Lower lobe of right lung (tissue), 2 donors: Measurements from ENCODE around the gene HIPK1. TPM values are rescaled to one million over a fixed set of nuclear protein-coding genes. Genes with fewer than 3 reads are reported as not detected.
"Not testable (repeated sequence)": the region's sequence is repeated elsewhere in the genome, so short reads cannot be mapped to it uniquely, and the experiment has no call there.

ENCODE experiments used
- ATAC-seq, 2 donors: fragments of 200-7000 bp; cut with Tn5 transposase; one replicate each; pipeline ENCODE4 v1.9.1; 2020 to 2022; ENCODE audit warnings: mild to moderate bottlenecking in 2 of 2, moderate library complexity in 2 of 2
- DNase-seq: peaks from one replicate; pipeline ENCODE4 v3.0.0-alpha.2; 2020
- H3K27ac ChIP-seq: fragments of 200-600 bp; one replicate; pipeline ENCODE4 v1.8.0; 2022
- H3K27me3 ChIP-seq: fragments of 200-600 bp; one replicate; pipeline ENCODE4 v1.8.0; 2022; ENCODE audit warnings: low read depth
- H3K36me3 ChIP-seq: fragments of 200-600 bp; one replicate; pipeline ENCODE4 v1.8.0; 2022; ENCODE audit warnings: mild to moderate bottlenecking
- H3K4me1 ChIP-seq: fragments of 200-600 bp; one replicate; pipeline ENCODE4 v1.8.0; 2022
- H3K4me3 ChIP-seq: fragments of 200-600 bp; one replicate; pipeline ENCODE4 v1.8.0; 2022; ENCODE audit warnings: mild to moderate bottlenecking
- H3K9me3 ChIP-seq: fragments of 200-600 bp; one replicate; pipeline ENCODE4 v1.8.0; 2022
- intact Hi-C: fragments of 100-400 bp; cut with DNase I; formaldehyde crosslinking; loops from one replicate; pipeline ENCODE4 v1.11.0; 2022
- total RNA-seq: library from RNA; stranded (reverse); fragmentation: NEBNext Ultra II Directional; extraction: Animal tissue kit (Norgen Biotek cat#: 25700); gene quantifications from one replicate; pipeline ENCODE4 v1.2.1, GENCODE V29; 2021
- TF ChIP-seq, protein P1 (sequence below): fragments of 200-600 bp; IDR thresholded peaks from one replicate; pipeline ENCODE4 v1.8.0; 2022; ENCODE audit warnings: antibody characterized with exemption, mild to moderate bottlenecking
- donor health status: DM: no; HTN: yes; CAD: no; lungs with severe emphysema.

HIPK1 gene
- total RNA-seq, 1 donor from 2014 or later, result 95.0 TPM

DNA sequence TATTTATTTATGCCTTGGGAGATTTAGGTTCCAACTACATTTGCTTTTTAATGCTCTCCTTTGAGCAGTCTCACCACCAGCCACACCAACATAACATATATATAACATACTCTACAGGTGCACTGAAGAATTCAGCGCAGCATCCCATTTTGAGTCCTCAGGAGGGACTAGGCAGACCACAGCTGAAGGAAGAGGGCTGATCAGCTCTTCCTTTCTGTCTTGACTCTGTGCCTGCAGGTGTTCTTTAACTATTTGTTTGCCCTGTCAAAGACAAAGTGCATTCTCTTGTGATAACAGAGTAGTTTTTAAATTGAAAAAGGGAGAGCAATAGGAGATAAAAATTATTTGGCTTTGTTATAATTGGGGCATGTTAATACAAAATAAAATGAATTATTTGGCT, 17.0 kb downstream of the HIPK1 start:
- H3K9me3 ChIP-seq, result no peaks in the 10 kb centered on the region
- peaks cover 13% of the 10 kb centered on the region for H3K36me3 ChIP-seq
- DNase-seq (no peak), ATAC-seq (no peak)
- intact Hi-C loops, result no loop called here
- TF ChIP-seq, protein P1, sequence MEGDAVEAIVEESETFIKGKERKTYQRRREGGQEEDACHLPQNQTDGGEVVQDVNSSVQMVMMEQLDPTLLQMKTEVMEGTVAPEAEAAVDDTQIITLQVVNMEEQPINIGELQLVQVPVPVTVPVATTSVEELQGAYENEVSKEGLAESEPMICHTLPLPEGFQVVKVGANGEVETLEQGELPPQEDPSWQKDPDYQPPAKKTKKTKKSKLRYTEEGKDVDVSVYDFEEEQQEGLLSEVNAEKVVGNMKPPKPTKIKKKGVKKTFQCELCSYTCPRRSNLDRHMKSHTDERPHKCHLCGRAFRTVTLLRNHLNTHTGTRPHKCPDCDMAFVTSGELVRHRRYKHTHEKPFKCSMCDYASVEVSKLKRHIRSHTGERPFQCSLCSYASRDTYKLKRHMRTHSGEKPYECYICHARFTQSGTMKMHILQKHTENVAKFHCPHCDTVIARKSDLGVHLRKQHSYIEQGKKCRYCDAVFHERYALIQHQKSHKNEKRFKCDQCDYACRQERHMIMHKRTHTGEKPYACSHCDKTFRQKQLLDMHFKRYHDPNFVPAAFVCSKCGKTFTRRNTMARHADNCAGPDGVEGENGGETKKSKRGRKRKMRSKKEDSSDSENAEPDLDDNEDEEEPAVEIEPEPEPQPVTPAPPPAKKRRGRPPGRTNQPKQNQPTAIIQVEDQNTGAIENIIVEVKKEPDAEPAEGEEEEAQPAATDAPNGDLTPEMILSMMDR, result no peak
- H3K27me3 ChIP-seq, result no peaks in the 10 kb centered on the region
- no peak overlapping the region for H3K27ac ChIP-seq
- H3K4me1 ChIP-seq, result peaks cover 58% of the 10 kb centered on the region
- H3K4me3 ChIP-seq, result no peak overlapping the region

DNA sequence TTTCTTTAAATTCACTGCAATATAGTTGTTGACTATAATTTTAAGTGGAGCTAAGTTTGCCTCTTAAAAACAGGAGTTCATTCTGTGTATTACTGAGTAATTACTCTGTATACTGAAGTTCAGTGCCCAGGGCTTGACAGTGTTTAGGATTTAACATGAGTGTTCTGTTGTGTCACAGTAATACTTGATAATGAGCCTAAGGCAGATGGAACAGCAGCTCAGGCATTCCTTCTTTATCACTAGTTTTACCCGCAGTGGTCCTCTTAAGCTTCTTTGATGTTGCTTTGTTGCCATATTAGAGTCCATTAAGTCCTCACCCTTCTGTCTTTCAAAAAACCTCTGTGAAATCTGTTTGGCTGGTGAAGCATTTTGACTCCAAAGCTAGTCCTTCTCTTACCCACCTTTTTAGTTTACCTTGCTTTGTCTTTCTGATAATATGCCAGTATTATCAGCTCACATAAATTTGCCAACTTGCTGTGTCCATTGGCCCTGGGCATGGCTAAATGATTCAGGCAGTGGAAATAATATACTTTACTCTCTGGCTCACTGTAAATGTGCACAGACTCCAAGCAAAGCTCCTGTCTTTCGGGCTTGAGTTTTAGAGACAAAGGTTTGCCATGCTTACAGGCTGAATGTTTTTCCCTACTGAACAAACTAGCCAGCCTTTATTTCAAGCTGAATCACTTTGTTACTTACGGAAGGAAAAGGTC, 17.7 kb downstream of the HIPK1 start:
- DNase-seq (no peak), ATAC-seq (peak in 1 of 2 donors; percentile 27)
- peaks cover 58% of the 10 kb centered on the region for H3K4me1 ChIP-seq
- peak overlapping the region; percentile 48 for H3K27ac ChIP-seq
- no peaks in the 10 kb centered on the region for H3K9me3 ChIP-seq
- H3K4me3 ChIP-seq, result no peak overlapping the region
- peaks cover 5% of the 10 kb centered on the region for H3K36me3 ChIP-seq
- TF ChIP-seq, protein P1, result no peak
- H3K27me3 ChIP-seq, result no peaks in the 10 kb centered on the region
- intact Hi-C loops, result no loop called here

DNA sequence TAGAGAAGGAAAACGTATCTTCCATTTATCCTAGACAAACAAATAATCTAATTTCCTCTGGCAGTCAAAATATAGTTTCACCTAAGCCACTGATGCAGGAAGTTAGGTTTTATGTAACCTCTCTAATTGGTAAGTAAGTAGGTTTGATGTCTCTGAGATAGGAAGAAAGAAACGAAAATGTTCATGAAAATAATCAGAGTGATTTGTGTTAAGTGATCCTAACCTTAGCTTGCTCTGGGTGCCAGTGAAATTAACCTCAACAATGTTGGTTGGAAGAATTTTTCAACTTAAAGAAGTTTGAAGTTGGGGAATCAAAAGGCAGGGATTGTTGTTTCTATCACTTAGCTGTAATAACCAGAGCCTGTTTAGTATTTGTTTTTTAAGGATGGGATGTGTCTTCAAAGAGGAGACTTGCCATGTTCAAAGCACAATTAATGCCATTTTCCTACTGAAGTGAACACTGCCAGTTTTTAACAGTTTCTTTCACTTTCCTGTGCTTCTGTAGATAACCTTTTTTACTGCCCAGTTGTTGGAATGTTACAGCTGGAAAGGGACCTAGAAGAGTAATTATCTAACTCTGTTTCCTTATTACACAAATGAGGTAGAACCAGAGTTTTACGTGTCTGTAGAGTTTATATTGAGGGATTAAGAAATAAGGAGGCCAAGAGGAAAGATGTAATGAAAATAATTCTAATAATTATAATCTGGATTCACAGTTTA, 18.4 kb downstream of the HIPK1 start:
- H3K27ac ChIP-seq, result peak overlapping the region; percentile 48
- no peaks in the 10 kb centered on the region for H3K9me3 ChIP-seq
- ATAC-seq (peak in 1 of 2 donors; percentile 23), DNase-seq (no peak)
- no peak overlapping the region for H3K4me3 ChIP-seq
- intact Hi-C loops, result no loop called here
- H3K27me3 ChIP-seq, result no peaks in the 10 kb centered on the region
- no peaks in the 10 kb centered on the region for H3K36me3 ChIP-seq
- TF ChIP-seq, protein P1, result no peak
- H3K4me1 ChIP-seq, result peaks cover 53% of the 10 kb centered on the region

DNA sequence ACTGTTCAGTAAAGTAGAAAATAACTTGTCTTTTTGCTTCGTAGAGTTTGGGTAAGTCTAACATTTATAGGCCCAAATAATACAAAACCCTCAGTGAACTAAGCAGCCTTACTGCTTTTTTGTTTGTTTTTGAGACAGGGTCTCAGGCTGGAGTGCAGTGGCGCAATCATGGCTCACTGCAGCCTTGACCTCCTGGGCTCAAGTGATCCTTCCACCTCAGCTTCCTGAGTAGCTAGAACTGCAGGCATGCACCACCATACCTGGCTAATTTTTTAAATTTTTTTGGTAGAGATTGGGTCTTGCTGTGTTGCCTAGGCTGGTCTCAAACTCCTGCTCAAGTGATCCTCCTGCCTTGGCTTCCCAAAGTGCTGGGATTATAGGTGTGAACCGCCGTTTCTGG, 19.0 kb downstream of the HIPK1 start:
- Histone ChIP-seq H3K4me1 (peaks cover 50% of the 10 kb centered on the region), H3K27ac (peak overlapping the region; percentile 48)
- intact Hi-C loops, H3K9me3 ChIP-seq, H3K36me3 ChIP-seq, H3K4me3 ChIP-seq, DNase-seq, H3K27me3 ChIP-seq: not testable (repeated sequence)
- ATAC-seq, result peak; percentile 34 to 61

DNA sequence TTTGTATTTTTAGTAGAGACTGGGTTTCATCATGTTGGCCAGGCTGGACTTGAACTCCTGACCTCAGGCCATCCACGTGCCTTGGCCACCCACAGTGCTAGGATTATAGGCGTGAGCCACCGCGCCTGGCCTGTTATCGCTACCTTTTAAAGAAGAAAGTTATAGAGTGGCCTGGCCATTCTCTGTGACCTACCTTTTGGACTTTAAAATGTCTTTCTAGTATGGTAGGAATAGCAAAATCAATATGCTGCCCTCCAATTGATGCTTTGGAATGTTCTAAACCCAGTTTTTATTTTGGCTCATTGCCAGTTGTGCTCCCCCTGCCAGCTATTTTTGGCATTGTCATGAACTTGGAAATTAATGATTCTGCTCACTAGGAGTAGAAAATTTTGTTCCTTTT, 19.9 kb downstream of the HIPK1 start:
- no peak for DNase-seq
- no peaks in the 10 kb centered on the region for H3K9me3 ChIP-seq
- H3K36me3 ChIP-seq, result peaks cover 7% of the 10 kb centered on the region
- TF ChIP-seq, protein P1, result peak; percentile 25
- H3K27me3 ChIP-seq, result no peaks in the 10 kb centered on the region
- H3K4me3 ChIP-seq, result no peak overlapping the region
- intact Hi-C loops, result no loop called here
- no peak overlapping the region for H3K27ac ChIP-seq
- peaks cover 50% of the 10 kb centered on the region for H3K4me1 ChIP-seq
- ATAC-seq, result no peak

GRCh38 chr1:113950908-113951307, 21.8 kb downstream of the HIPK1 start:
- Histone ChIP-seq H3K36me3 (peaks cover 26% of the 10 kb centered on the region), H3K4me1 (peaks cover 48% of the 10 kb centered on the region), H3K4me3 (no peak overlapping the region), H3K27ac (no peak overlapping the region), H3K9me3 (no peaks in the 10 kb centered on the region), H3K27me3 (no peaks in the 10 kb centered on the region)
- no peak for ATAC-seq
- no peak for DNase-seq
- TF ChIP-seq, protein P1, result no peak
- intact Hi-C loops, result no loop called here
